A673 (cell line): Measurements from ENCODE around the gene TFB1M.

Experiments used
- CTCF ChIP-seq: fragments of 300-800, 200-600 bp; sonication (generic); conservative IDR thresholded peaks from 2 replicates; pipeline ENCODE4 v1.5.1; 2017; ENCODE audit warnings: low read depth, mild to moderate bottlenecking, antibody characterized with exemption, low read length, moderate library complexity, mixed read lengths
- EZH2 ChIP-seq: fragments of 200-600 bp; sonication (generic); IDR thresholded peaks from 2 replicates; pipeline ENCODE4 v1.6.1; 2017; ENCODE audit warnings: borderline replicate concordance, low read depth, mild to moderate bottlenecking, mixed read lengths, antibody characterized with exemption, low read length; ENCODE audit not compliant: poor library complexity, severe bottlenecking

DNA sequence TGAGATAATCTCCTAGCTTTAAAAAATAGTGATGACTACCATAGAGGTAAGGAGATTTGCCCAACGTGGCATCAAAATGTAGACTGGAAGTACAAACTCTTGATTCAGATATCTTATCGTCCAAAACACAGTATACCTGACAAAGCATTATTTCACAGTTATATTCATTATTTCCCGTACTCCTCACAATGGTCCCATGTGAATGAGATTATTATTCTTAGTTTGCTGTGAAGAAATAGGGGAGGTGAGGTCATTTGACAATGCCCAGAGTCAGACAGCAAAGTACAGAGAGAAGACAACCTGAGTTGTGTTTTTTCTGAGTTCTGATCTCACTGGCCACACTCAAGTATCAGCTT, 1.2 kb upstream of the TFB1M start:
- TF ChIP-seq EZH2 (no peak), CTCF (no peak)
